ENCODE measurements around the gene MARF1. TPM values are rescaled to one million over a fixed set of nuclear protein-coding genes. Genes with fewer than 3 reads are reported as not detected.
"Not testable (repeated sequence)": the region's sequence is repeated elsewhere in the genome, so short reads cannot be mapped to it uniquely, and the experiment has no call there.

MARF1 gene
- total and polyA plus RNA-seq, 9 donors: 16.9 to 34.1 (median 29.2) TPM

GRCh38 chr16:15658149-15658548 lies 15.2 kb upstream of the MARF1 start:
- DNase-seq: no peak
- 88% methylated on average over 4 of the region's 6 CpGs for WGBS (ENCODE audit: insufficient coverage)
- Histone ChIP-seq H3K9me3 (replicated peaks; ENCODE audit: control insufficient read depth, low read depth, low read length) (no peaks in the 10 kb centered on the region), H3K27me3 (ENCODE audit: control insufficient read depth, insufficient read depth, low read length) (no peaks in the 10 kb centered on the region), H3K4me1 (ENCODE audit: control insufficient read depth, insufficient read depth, low read length) (no peaks in the 10 kb centered on the region), H3K27ac (ENCODE audit: low read length) (no peak overlapping the region), H3K36me3 (ENCODE audit: control insufficient read depth, insufficient read depth, low read length) (peaks cover 10% of the 10 kb centered on the region), H3K4me3 (ENCODE audit: low read length) (no peak overlapping the region)

- DNase-seq; H3K27ac ChIP-seq (ENCODE audit: low read length); H3K27me3 ChIP-seq (ENCODE audit: control insufficient read depth, insufficient read depth, low read length); H3K4me1 ChIP-seq (ENCODE audit: control insufficient read depth, insufficient read depth, low read length); H3K9me3 ChIP-seq (replicated peaks; ENCODE audit: control insufficient read depth, low read depth, low read length); H3K4me3 ChIP-seq (ENCODE audit: low read length); H3K36me3 ChIP-seq (ENCODE audit: control insufficient read depth, insufficient read depth, low read length): not testable (repeated sequence)
- no CpG with 5 or more reads among the region's 6 CpGs for WGBS (ENCODE audit: insufficient coverage)
These were observed 12.6 kb upstream of the MARF1 start for GRCh38 chr16:15655561-15655960.

GRCh38 chr16:15654591-15654990 lies 11.6 kb upstream of the MARF1 start:
- H3K4me3 ChIP-seq (ENCODE audit: low read length): no peak overlapping the region
- no peak for DNase-seq
- peaks cover 9% of the 10 kb centered on the region for H3K4me1 ChIP-seq (ENCODE audit: control insufficient read depth, insufficient read depth, low read length)
- H3K27me3 ChIP-seq (ENCODE audit: control insufficient read depth, insufficient read depth, low read length): no peaks in the 10 kb centered on the region
- H3K36me3 ChIP-seq (ENCODE audit: control insufficient read depth, insufficient read depth, low read length): no peaks in the 10 kb centered on the region
- WGBS (ENCODE audit: insufficient coverage): no CpG with 5 or more reads among the region's 2 CpGs
- no peaks in the 10 kb centered on the region for H3K9me3 ChIP-seq (replicated peaks; ENCODE audit: control insufficient read depth, low read depth, low read length)
- no peak overlapping the region for H3K27ac ChIP-seq (ENCODE audit: low read length)

- no peaks in the 10 kb centered on the region for H3K27me3 ChIP-seq (ENCODE audit: control insufficient read depth, insufficient read depth, low read length)
- peaks cover 12% of the 10 kb centered on the region for H3K4me1 ChIP-seq (ENCODE audit: control insufficient read depth, insufficient read depth, low read length)
- no peak for DNase-seq
- no peak overlapping the region for H3K27ac ChIP-seq (ENCODE audit: low read length)
- no peaks in the 10 kb centered on the region for H3K9me3 ChIP-seq (replicated peaks; ENCODE audit: control insufficient read depth, low read depth, low read length)
- H3K36me3 ChIP-seq (ENCODE audit: control insufficient read depth, insufficient read depth, low read length): no peaks in the 10 kb centered on the region
- no peak overlapping the region for H3K4me3 ChIP-seq (ENCODE audit: low read length)
- WGBS (ENCODE audit: insufficient coverage): 80% methylated on average over 1 of the region's 4 CpGs
These were observed 10.3 kb upstream of the MARF1 start for GRCh38 chr16:15653227-15653626.

- no peaks in the 10 kb centered on the region for H3K9me3 ChIP-seq (replicated peaks; ENCODE audit: control insufficient read depth, low read depth, low read length)
- no peak overlapping the region for H3K27ac ChIP-seq (ENCODE audit: low read length)
- no peaks in the 10 kb centered on the region for H3K36me3 ChIP-seq (ENCODE audit: control insufficient read depth, insufficient read depth, low read length)
- H3K4me1 ChIP-seq (ENCODE audit: control insufficient read depth, insufficient read depth, low read length): peaks cover 12% of the 10 kb centered on the region
- WGBS (ENCODE audit: insufficient coverage): 95% methylated on average over 6 of the region's 14 CpGs
- H3K4me3 ChIP-seq (ENCODE audit: low read length): no peak overlapping the region
- no peaks in the 10 kb centered on the region for H3K27me3 ChIP-seq (ENCODE audit: control insufficient read depth, insufficient read depth, low read length)
- DNase-seq: no peak
These were observed 9.5 kb upstream of the MARF1 start for GRCh38 chr16:15652293-15653001.

- peaks cover 12% of the 10 kb centered on the region for H3K4me1 ChIP-seq (ENCODE audit: control insufficient read depth, insufficient read depth, low read length)
- H3K27ac ChIP-seq (ENCODE audit: low read length): peak overlapping the region; percentile 88
- H3K9me3 ChIP-seq (replicated peaks; ENCODE audit: control insufficient read depth, low read depth, low read length): no peaks in the 10 kb centered on the region
- H3K27me3 ChIP-seq (ENCODE audit: control insufficient read depth, insufficient read depth, low read length): no peaks in the 10 kb centered on the region
- no peaks in the 10 kb centered on the region for H3K36me3 ChIP-seq (ENCODE audit: control insufficient read depth, insufficient read depth, low read length)
- DNase-seq: peak; percentile 56
- peak overlapping the region; percentile 87 for H3K4me3 ChIP-seq (ENCODE audit: low read length)
- WGBS (ENCODE audit: insufficient coverage): 0% methylated on average over 17 of the region's 18 CpGs
These were observed 7.8 kb upstream of the MARF1 start for GRCh38 chr16:15650698-15651171.

GRCh38 chr16:15650019-15650697 lies 7.2 kb upstream of the MARF1 start, which contains the start of gene NDE1:
TSS of gene NDE1 (plus strand) at chr16:15650245. CDS start at chr16:15664779, 14,534 bp downstream.
- Histone ChIP-seq H3K4me1 (ENCODE audit: control insufficient read depth, insufficient read depth, low read length) (peaks cover 12% of the 10 kb centered on the region), H3K27me3 (ENCODE audit: control insufficient read depth, insufficient read depth, low read length) (no peaks in the 10 kb centered on the region), H3K27ac (ENCODE audit: low read length) (peak within 1 kb of the TSS; percentile 88), H3K4me3 (ENCODE audit: low read length) (peak within 1 kb of the TSS; percentile 87), H3K9me3 (replicated peaks; ENCODE audit: control insufficient read depth, low read depth, low read length) (no peaks in the 10 kb centered on the region), H3K36me3 (ENCODE audit: control insufficient read depth, insufficient read depth, low read length) (no peaks in the 10 kb centered on the region)
- DNase-seq: peak; percentile 97
- under 1% methylated on average over 71 of the region's 71 CpGs for WGBS (ENCODE audit: insufficient coverage)

GRCh38 chr16:15649727-15650018 lies 6.7 kb upstream of the MARF1 start:
- no peaks in the 10 kb centered on the region for H3K36me3 ChIP-seq (ENCODE audit: control insufficient read depth, insufficient read depth, low read length)
- DNase-seq: no peak
- H3K9me3 ChIP-seq (replicated peaks; ENCODE audit: control insufficient read depth, low read depth, low read length): no peaks in the 10 kb centered on the region
- H3K4me1 ChIP-seq (ENCODE audit: control insufficient read depth, insufficient read depth, low read length): peaks cover 12% of the 10 kb centered on the region
- peak overlapping the region; percentile 69 for H3K27ac ChIP-seq (ENCODE audit: low read length)
- no peaks in the 10 kb centered on the region for H3K27me3 ChIP-seq (ENCODE audit: control insufficient read depth, insufficient read depth, low read length)
- WGBS (ENCODE audit: insufficient coverage): 2% methylated on average over 14 of the region's 14 CpGs
- peak overlapping the region; percentile 49 for H3K4me3 ChIP-seq (ENCODE audit: low read length)

GRCh38 chr16:15649311-15649710 lies 6.4 kb upstream of the MARF1 start:
- not testable (repeated sequence) for H3K9me3 ChIP-seq (replicated peaks; ENCODE audit: control insufficient read depth, low read depth, low read length); DNase-seq; H3K36me3 ChIP-seq (ENCODE audit: control insufficient read depth, insufficient read depth, low read length); H3K27me3 ChIP-seq (ENCODE audit: control insufficient read depth, insufficient read depth, low read length)
- WGBS (ENCODE audit: insufficient coverage): 80% methylated on average over 7 of the region's 17 CpGs
- H3K27ac ChIP-seq (ENCODE audit: low read length): peak overlapping the region; percentile 69
- H3K4me1 ChIP-seq (ENCODE audit: control insufficient read depth, insufficient read depth, low read length): peaks cover 12% of the 10 kb centered on the region
- peak overlapping the region; percentile 49 for H3K4me3 ChIP-seq (ENCODE audit: low read length)

GRCh38 chr16:15648135-15648730 lies 5.3 kb upstream of the MARF1 start:
- Histone ChIP-seq H3K4me1 (ENCODE audit: control insufficient read depth, insufficient read depth, low read length) (peaks cover 15% of the 10 kb centered on the region), H3K36me3 (ENCODE audit: control insufficient read depth, insufficient read depth, low read length) (no peaks in the 10 kb centered on the region), H3K9me3 (replicated peaks; ENCODE audit: control insufficient read depth, low read depth, low read length) (no peaks in the 10 kb centered on the region), H3K4me3 (ENCODE audit: low read length) (no peak overlapping the region), H3K27me3 (ENCODE audit: control insufficient read depth, insufficient read depth, low read length) (no peaks in the 10 kb centered on the region), H3K27ac (ENCODE audit: low read length) (no peak overlapping the region)
- WGBS (ENCODE audit: insufficient coverage): 93% methylated on average over 7 of the region's 9 CpGs
- DNase-seq: no peak

Measured in muscle of leg (tissue), 11 donors.